Chondrocyte (in vitro differentiated cells): ENCODE measurements around the gene ZDHHC14. TPM values are rescaled to one million over a fixed set of nuclear protein-coding genes. Genes with fewer than 3 reads are reported as not detected.

ENCODE experiments used
- DNase-seq: peaks from one replicate; pipeline ENCODE4 v3.0.0; 2021; ENCODE audit warnings: mixed read lengths, low spot score
- H3K27ac Mint-ChIP-seq: one replicate; pipeline ENCODE4 v1.8.0; 2021; ENCODE audit warnings: mild to moderate bottlenecking, moderate library complexity, mixed read lengths; ENCODE audit not compliant: unreplicated experiment
- H3K27me3 Mint-ChIP-seq: 2 replicates; pipeline ENCODE4 v1.8.0; 2021; ENCODE audit warnings: low read depth, mixed read lengths
- H3K36me3 Mint-ChIP-seq: 2 replicates; pipeline ENCODE4 v1.8.0; 2021; ENCODE audit warnings: low read depth, mixed read lengths
- H3K4me1 Mint-ChIP-seq: 2 replicates; pipeline ENCODE4 v1.8.0; 2021; ENCODE audit warnings: low read depth, mild to moderate bottlenecking, mixed read lengths
- H3K4me3 Mint-ChIP-seq: one replicate; pipeline ENCODE4 v1.8.0; 2021; ENCODE audit warnings: mild to moderate bottlenecking, moderate library complexity, mixed read lengths; ENCODE audit not compliant: unreplicated experiment
- H3K9me3 Mint-ChIP-seq: 2 replicates; pipeline ENCODE4 v1.8.0; 2021; ENCODE audit warnings: low read depth, mixed read lengths
- CTCF ChIP-seq: fragments of 200-600 bp; sonication (generic); IDR thresholded peaks from 2 replicates; pipeline ENCODE4 v1.5.0; 2021; ENCODE audit warnings: antibody characterized with exemption, mild to moderate bottlenecking, moderate library complexity
- total RNA-seq: library from RNA; stranded (reverse); gene quantifications from 3 replicates; pipeline ENCODE4 v1.2.1, GENCODE V29; 2021

ZDHHC14 gene
- total RNA-seq, 1 donor from 2014 or later: 8.4 TPM

DNA sequence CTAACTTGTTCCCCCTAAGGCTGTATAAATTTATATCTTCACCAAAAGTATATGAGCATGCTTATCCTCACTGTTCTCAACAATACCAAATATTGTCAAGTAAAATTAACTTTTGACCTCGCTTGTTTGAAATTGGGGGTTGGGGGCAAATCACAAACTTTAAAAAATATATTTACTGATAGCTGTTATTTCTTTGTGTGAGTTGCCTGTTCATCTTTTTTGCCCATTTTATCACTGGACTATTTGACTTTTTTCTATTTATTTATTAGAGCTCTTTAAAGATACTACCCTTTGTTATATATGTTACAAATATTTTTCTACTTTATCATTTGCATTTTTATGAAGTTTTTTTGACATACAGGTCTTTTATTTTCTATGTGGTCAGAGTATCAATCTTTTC lies 187.7 kb downstream of the ZDHHC14 start:
- peaks cover 1% of the 10 kb centered on the region for H3K4me1 Mint-ChIP-seq
- H3K27ac Mint-ChIP-seq: no peak overlapping the region
- H3K36me3 Mint-ChIP-seq: no peaks in the 10 kb centered on the region
- no peak for TF ChIP-seq CTCF
- DNase-seq: no peak
- H3K27me3 Mint-ChIP-seq: no peaks in the 10 kb centered on the region
- peaks cover 7% of the 10 kb centered on the region for H3K9me3 Mint-ChIP-seq
- no peak overlapping the region for H3K4me3 Mint-ChIP-seq

GRCh38 chr6:157569543-157569942 lies 188.6 kb downstream of the ZDHHC14 start:
- Mint-ChIP-seq H3K27ac (no peak overlapping the region), H3K9me3 (peaks cover 7% of the 10 kb centered on the region), H3K4me3 (no peak overlapping the region), H3K27me3 (no peaks in the 10 kb centered on the region), H3K4me1 (no peaks in the 10 kb centered on the region), H3K36me3 (no peaks in the 10 kb centered on the region)
- no peak for TF ChIP-seq CTCF
- no peak for DNase-seq

- Mint-ChIP-seq H3K36me3 (no peaks in the 10 kb centered on the region), H3K4me3 (no peak overlapping the region), H3K9me3 (peaks cover 7% of the 10 kb centered on the region), H3K27ac (no peak overlapping the region), H3K4me1 (no peaks in the 10 kb centered on the region), H3K27me3 (no peaks in the 10 kb centered on the region)
- DNase-seq: no peak
- TF ChIP-seq CTCF: no peak
Observed at GRCh38 chr6:157570104-157570503, 189.1 kb downstream of the ZDHHC14 start.

GRCh38 chr6:157570752-157571151 lies 189.8 kb downstream of the ZDHHC14 start:
- Mint-ChIP-seq H3K4me3 (no peak overlapping the region), H3K9me3 (peaks cover 7% of the 10 kb centered on the region), H3K27me3 (no peaks in the 10 kb centered on the region), H3K36me3 (no peaks in the 10 kb centered on the region), H3K27ac (no peak overlapping the region), H3K4me1 (no peaks in the 10 kb centered on the region)
- DNase-seq: no peak
- no peak for TF ChIP-seq CTCF

DNA sequence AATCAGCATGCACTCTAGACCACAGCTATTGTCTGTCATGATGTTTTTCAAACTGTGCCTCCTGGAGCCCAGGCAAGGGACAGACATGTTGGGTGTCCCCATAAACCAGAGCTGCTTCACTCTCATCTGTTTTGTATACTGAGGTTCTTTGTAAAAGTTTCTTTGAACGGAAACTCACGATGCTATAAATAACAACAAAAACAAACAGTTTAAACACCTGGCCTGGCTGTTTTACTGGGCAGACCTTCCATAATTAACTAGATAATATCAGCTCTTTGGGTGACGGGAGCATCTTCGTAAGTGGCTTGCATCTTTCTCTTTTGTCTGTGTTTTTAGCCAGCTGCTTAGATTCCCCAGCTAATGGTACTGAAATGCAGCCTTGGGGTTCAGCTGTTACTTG lies 190.3 kb downstream of the ZDHHC14 start:
- Mint-ChIP-seq H3K27ac (no peak overlapping the region), H3K4me3 (no peak overlapping the region), H3K27me3 (no peaks in the 10 kb centered on the region), H3K36me3 (no peaks in the 10 kb centered on the region), H3K4me1 (no peaks in the 10 kb centered on the region), H3K9me3 (peaks cover 7% of the 10 kb centered on the region)
- no peak for DNase-seq
- no peak for TF ChIP-seq CTCF
